Measurements from ENCODE around the gene ERLEC1. TPM values are rescaled to one million over a fixed set of nuclear protein-coding genes. Genes with fewer than 3 reads are reported as not detected.

ERLEC1 gene
- polyA plus RNA-seq, 1 donor from 2014 or later = 88.6 TPM

GRCh38 chr2:53780056-53780455, 6.8 kb upstream of the ERLEC1 start:
- no peaks in the 10 kb centered on the region for H3K9me3 ChIP-seq (ENCODE audit: low read length)
- peaks cover 78% of the 10 kb centered on the region for H3K79me2 ChIP-seq (replicated peaks; ENCODE audit: insufficient read depth, low read length)
- no peak overlapping the region for H3K4me3 ChIP-seq (ENCODE audit: low read length)
- H3F3A ChIP-seq (ENCODE audit: insufficient read depth, low read length, poor library complexity, severe bottlenecking) = no peaks in the 10 kb centered on the region
- H3K27ac ChIP-seq (ENCODE audit: low read length) = no peak overlapping the region
- H4K20me1 ChIP-seq (ENCODE audit: insufficient read depth) = no peaks in the 10 kb centered on the region
- no peak overlapping the region for H3K4me2 ChIP-seq (ENCODE audit: low read length)
- H3K36me3 ChIP-seq (ENCODE audit: insufficient read depth, low read length) = no peaks in the 10 kb centered on the region
- H3K9me2 ChIP-seq (ENCODE audit: insufficient read depth, low read length) = no peaks in the 10 kb centered on the region
- H2AFZ ChIP-seq (ENCODE audit: low read depth, low read length) = no peak overlapping the region
- TF ChIP-seq EP300 (conservative IDR thresholded peaks at IDR 0.05; ENCODE audit: poor library complexity, severe bottlenecking) (no peak), EZH2 (IDR thresholded peaks at IDR 0.05; ENCODE audit: borderline replicate concordance, insufficient read depth, low read length, poor library complexity, severe bottlenecking) (no peak), CTCF (IDR thresholded peaks at IDR 0.05; ENCODE audit: poor library complexity, severe bottlenecking) (no peak), RAD21 (conservative IDR thresholded peaks at IDR 0.05) (no peak), MXI1 (conservative IDR thresholded peaks at IDR 0.05; ENCODE audit: poor library complexity, severe bottlenecking) (no peak), TAF1 (IDR thresholded peaks at IDR 0.05; ENCODE audit: low read depth) (no peak), SMC3 (conservative IDR thresholded peaks at IDR 0.05; ENCODE audit: poor library complexity) (no peak), POLR2AphosphoS5 (IDR thresholded peaks at IDR 0.05) (no peak)
- TF ChIP-seq, protein P1, sequence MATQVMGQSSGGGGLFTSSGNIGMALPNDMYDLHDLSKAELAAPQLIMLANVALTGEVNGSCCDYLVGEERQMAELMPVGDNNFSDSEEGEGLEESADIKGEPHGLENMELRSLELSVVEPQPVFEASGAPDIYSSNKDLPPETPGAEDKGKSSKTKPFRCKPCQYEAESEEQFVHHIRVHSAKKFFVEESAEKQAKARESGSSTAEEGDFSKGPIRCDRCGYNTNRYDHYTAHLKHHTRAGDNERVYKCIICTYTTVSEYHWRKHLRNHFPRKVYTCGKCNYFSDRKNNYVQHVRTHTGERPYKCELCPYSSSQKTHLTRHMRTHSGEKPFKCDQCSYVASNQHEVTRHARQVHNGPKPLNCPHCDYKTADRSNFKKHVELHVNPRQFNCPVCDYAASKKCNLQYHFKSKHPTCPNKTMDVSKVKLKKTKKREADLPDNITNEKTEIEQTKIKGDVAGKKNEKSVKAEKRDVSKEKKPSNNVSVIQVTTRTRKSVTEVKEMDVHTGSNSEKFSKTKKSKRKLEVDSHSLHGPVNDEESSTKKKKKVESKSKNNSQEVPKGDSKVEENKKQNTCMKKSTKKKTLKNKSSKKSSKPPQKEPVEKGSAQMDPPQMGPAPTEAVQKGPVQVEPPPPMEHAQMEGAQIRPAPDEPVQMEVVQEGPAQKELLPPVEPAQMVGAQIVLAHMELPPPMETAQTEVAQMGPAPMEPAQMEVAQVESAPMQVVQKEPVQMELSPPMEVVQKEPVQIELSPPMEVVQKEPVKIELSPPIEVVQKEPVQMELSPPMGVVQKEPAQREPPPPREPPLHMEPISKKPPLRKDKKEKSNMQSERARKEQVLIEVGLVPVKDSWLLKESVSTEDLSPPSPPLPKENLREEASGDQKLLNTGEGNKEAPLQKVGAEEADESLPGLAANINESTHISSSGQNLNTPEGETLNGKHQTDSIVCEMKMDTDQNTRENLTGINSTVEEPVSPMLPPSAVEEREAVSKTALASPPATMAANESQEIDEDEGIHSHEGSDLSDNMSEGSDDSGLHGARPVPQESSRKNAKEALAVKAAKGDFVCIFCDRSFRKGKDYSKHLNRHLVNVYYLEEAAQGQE (IDR thresholded peaks at IDR 0.05; ENCODE audit: borderline replicate concordance) = no peak
- no peaks in the 10 kb centered on the region for H3K27me3 ChIP-seq (ENCODE audit: insufficient read depth, low read depth, low read length)
- H3K9ac ChIP-seq (ENCODE audit: low read length) = no peak overlapping the region

- Histone ChIP-seq H3K79me2 (replicated peaks; ENCODE audit: insufficient read depth, low read length) (peaks cover 73% of the 10 kb centered on the region), H2AFZ (ENCODE audit: low read depth, low read length) (no peak overlapping the region), H4K20me1 (ENCODE audit: insufficient read depth) (no peaks in the 10 kb centered on the region), H3K36me3 (ENCODE audit: insufficient read depth, low read length) (no peaks in the 10 kb centered on the region), H3K9me2 (ENCODE audit: insufficient read depth, low read length) (no peaks in the 10 kb centered on the region), H3K27ac (ENCODE audit: low read length) (no peak overlapping the region), H3K4me3 (ENCODE audit: low read length) (no peak overlapping the region), H3K9me3 (ENCODE audit: low read length) (no peaks in the 10 kb centered on the region), H3K9ac (ENCODE audit: low read length) (no peak overlapping the region), H3K4me2 (ENCODE audit: low read length) (no peak overlapping the region), H3K27me3 (ENCODE audit: insufficient read depth, low read depth, low read length) (no peaks in the 10 kb centered on the region), H3F3A (ENCODE audit: insufficient read depth, low read length, poor library complexity, severe bottlenecking) (no peaks in the 10 kb centered on the region)
- TF ChIP-seq, protein P1 (IDR thresholded peaks at IDR 0.05; ENCODE audit: borderline replicate concordance) = no peak
- TF ChIP-seq MXI1 (conservative IDR thresholded peaks at IDR 0.05; ENCODE audit: poor library complexity, severe bottlenecking) (no peak), POLR2AphosphoS5 (IDR thresholded peaks at IDR 0.05) (no peak), CTCF (IDR thresholded peaks at IDR 0.05; ENCODE audit: poor library complexity, severe bottlenecking) (no peak), RAD21 (conservative IDR thresholded peaks at IDR 0.05) (no peak), EP300 (conservative IDR thresholded peaks at IDR 0.05; ENCODE audit: poor library complexity, severe bottlenecking) (no peak)
Measured at GRCh38 chr2:53782676-53783075, 4.2 kb upstream of the ERLEC1 start.

All from neural cell (in vitro differentiated cells).